K562 (cell line): ENCODE data around the gene SERPINE1. TPM values are rescaled to one million over a fixed set of nuclear protein-coding genes. Genes with fewer than 3 reads are reported as not detected.

Experiments
- ATAC-seq: fragments of 200-7000 bp; cut with Tn5 transposase; 3 replicates; pipeline ENCODE4 v1.9.1; 2020; ENCODE audit warnings: moderate library complexity
- BruUV-seq: library from RNA; stranded (reverse); fragments of 400-500 nt; replicated peaks from 2 replicates; lab custom pipeline; 2021; lab: Mats Ljungman, UMichigan
- CTCF ChIA-PET: fragments of 300-600 bp; formaldehyde crosslinking; extraction: SDS; loops from one replicate; lab custom pipeline; 2021; ENCODE audit warnings: low intra/inter-chr PET ratio; lab: Yijun Ruan, JAX
- POLR2A ChIA-PET: fragments of 300-600, 350-650 bp; sonication (Branson Sonifier 250); formaldehyde crosslinking; extraction: SDS; loops from one replicate; lab custom pipeline; 2021; ENCODE audit warnings: antibody characterized with exemption, inconsistent platforms; lab: Yijun Ruan, JAX
- DNase-seq, 4 experiments: peaks; one replicate each; pipeline versions ENCODE4 v3.0.0 to v3.0.0-alpha.2; 2011 to 2018; ENCODE audit warnings: low spot score in 3 of 4, mixed read lengths in 3 of 4; ENCODE audit errors: extremely low read depth in 1 of 4
- FAIRE-seq: peaks from 2 replicates; lab custom pipeline; 2011; peaks lifted over from hg19 to GRCh38; lab: Jason Lieb, UNC
- H2AFZ ChIP-seq: 2 replicates; pipeline ENCODE4 v1.6.0; 2011; ENCODE audit warnings: low read depth, low read length, control low read depth, inconsistent platforms
- H3K27ac ChIP-seq: fragments of 200-600 bp; 3 replicates; pipeline ENCODE4 v1.8.0; 2011; ENCODE audit warnings: low read depth, mild to moderate bottlenecking, control low read depth, inconsistent platforms, low read length, moderate library complexity, mixed read lengths; ENCODE audit errors: extremely low read depth
- H3K27me3 ChIP-seq, 2 experiments: fragments of 300-600 bp in 1 of 2; 2 replicates in 1 of 2; 3 replicates in 1 of 2; pipeline versions ENCODE4 v1.6.0 to v1.8.0; 2011; ENCODE audit warnings: inconsistent platforms in 2 of 2, low read length in 2 of 2, mild to moderate bottlenecking in 1 of 2, mixed read lengths in 1 of 2, moderate library complexity in 1 of 2; ENCODE audit not compliant: control insufficient read depth in 2 of 2, insufficient read depth in 2 of 2
- H3K36me3 ChIP-seq: fragments of 300-600 bp; 3 replicates; pipeline ENCODE4 v1.8.0; 2011; ENCODE audit warnings: mild to moderate bottlenecking, low read length, inconsistent platforms; ENCODE audit not compliant: control insufficient read depth, insufficient read depth
- H3K4me1 ChIP-seq, 2 experiments: fragments of 200-600 bp in 1 of 2; replicated peaks in 1 of 2; 2 replicates in 1 of 2; 3 replicates in 1 of 2; pipeline versions ENCODE4 v1.5.1 to v1.8.0; 2011; ENCODE audit warnings: inconsistent platforms in 2 of 2, low read length in 2 of 2, mild to moderate bottlenecking in 1 of 2, mixed read lengths in 1 of 2, moderate library complexity in 1 of 2; ENCODE audit not compliant: control insufficient read depth in 2 of 2, insufficient read depth in 2 of 2
- H3K4me2 ChIP-seq: 2 replicates; pipeline ENCODE4 v1.6.1; 2011; ENCODE audit warnings: low read length, control low read depth, inconsistent platforms, mixed read lengths; ENCODE audit not compliant: insufficient read depth
- H3K4me3 ChIP-seq: fragments of 200-600 bp; sonication (generic), shearing (Covaris generic); 2 replicates; pipeline ENCODE4 v1.5.1; 2016; ENCODE audit warnings: control low read depth, inconsistent platforms
- H3K79me2 ChIP-seq: fragments of 200-600 bp; 3 replicates; pipeline ENCODE4 v1.8.0; 2011; ENCODE audit warnings: low read length, inconsistent platforms; ENCODE audit not compliant: control insufficient read depth, insufficient read depth
- H3K9ac ChIP-seq, 2 experiments: 2 replicates each; pipeline versions ENCODE4 v1.6.0 to v1.6.1; 2011; ENCODE audit warnings: low read depth in 2 of 2, low read length in 2 of 2, control low read depth in 1 of 2, inconsistent platforms in 1 of 2, mild to moderate bottlenecking in 1 of 2, mixed read lengths in 1 of 2; ENCODE audit not compliant: insufficient read depth in 1 of 2
- H3K9me1 ChIP-seq: one replicate; pipeline ENCODE4 v1.6.0; 2011; ENCODE audit warnings: inconsistent platforms, mild to moderate bottlenecking, low read length, moderate library complexity; ENCODE audit not compliant: control insufficient read depth, insufficient read depth
- H3K9me3 ChIP-seq: replicated peaks from 2 replicates; pipeline ENCODE4 v1.5.1; 2011; ENCODE audit warnings: low read depth, low read length, inconsistent platforms; ENCODE audit not compliant: control insufficient read depth, insufficient read depth
- H4K20me1 ChIP-seq: replicated peaks from 2 replicates; pipeline ENCODE4 v1.6.1; 2011; ENCODE audit warnings: low read length, inconsistent platforms, mixed read lengths; ENCODE audit not compliant: control insufficient read depth, insufficient read depth
- ARHGAP35 ChIP-seq: fragments of 450-650 bp; IDR thresholded peaks from 2 replicates; pipeline ENCODE4 v1.6.1; 2018; ENCODE audit not compliant: partially characterized antibody
- ARID1B ChIP-seq: fragments of 450-650 bp; IDR thresholded peaks from 2 replicates; pipeline ENCODE4 v1.6.1; 2016; ENCODE audit warnings: antibody characterized with exemption, mild to moderate bottlenecking, inconsistent platforms
- ATF7 ChIP-seq: fragments of 450-650 bp; IDR thresholded peaks from 2 replicates; pipeline ENCODE4 v1.7.1; 2014; ENCODE audit warnings: mild to moderate bottlenecking, moderate library complexity
- CBFA2T3 ChIP-seq: fragments of 450-650 bp; IDR thresholded peaks from 2 replicates; pipeline ENCODE4 v1.6.1; 2017
- CHD1 ChIP-seq: fragments of 200-600 bp; sonication (generic); IDR thresholded peaks from one replicate; pipeline ENCODE4 v1.6.1; 2012; ENCODE audit warnings: mild to moderate bottlenecking, moderate library complexity, low read length, inconsistent platforms
- CREB1 ChIP-seq, 2 experiments: sonication (generic) in 1 of 2; formaldehyde crosslinking in 1 of 2; IDR thresholded peaks; 2 replicates each; pipeline versions ENCODE4 v1.6.1 to v1.8.0; 2012 to 2022; ENCODE audit warnings: inconsistent platforms in 1 of 2, mild to moderate bottlenecking in 1 of 2, missing genetic modification reagents in 1 of 2, moderate library complexity in 1 of 2
- EGR1 ChIP-seq: fragments of 450-650 bp; conservative IDR thresholded peaks from 2 replicates; pipeline ENCODE4 v1.6.1; 2017; ENCODE audit warnings: mild to moderate bottlenecking
- FOXK2 ChIP-seq, 2 experiments: fragments of 450-650 bp; IDR thresholded peaks in 1 of 2; conservative IDR thresholded peaks in 1 of 2; 2 replicates each; pipeline ENCODE4 v1.6.1; 2016; ENCODE audit warnings: low read depth in 2 of 2, mild to moderate bottlenecking in 1 of 2
- HNRNPL ChIP-seq: fragments of 200-400 bp; formaldehyde crosslinking; IDR thresholded peaks from 2 replicates; pipeline ENCODE4 v1.6.1; 2017; ENCODE audit warnings: low read depth, mild to moderate bottlenecking, low read length
- ILK ChIP-seq: fragments of 450-650 bp; IDR thresholded peaks from 2 replicates; pipeline ENCODE4 v1.6.1; 2016; ENCODE audit warnings: missing genetic modification characterization, low read depth, mild to moderate bottlenecking, missing compliant biosample characterization, moderate library complexity, borderline replicate concordance
- IRF2 ChIP-seq: sonication (generic); formaldehyde crosslinking; IDR thresholded peaks from 2 replicates; pipeline ENCODE4 v1.8.1; 2022; ENCODE audit warnings: mild to moderate bottlenecking, missing genetic modification reagents
- KDM1A ChIP-seq, 2 experiments: fragments of 450-650 bp; IDR thresholded peaks; 2 replicates each; pipeline ENCODE4 v1.6.1; 2016; ENCODE audit warnings: mild to moderate bottlenecking in 2 of 2
- MAFF ChIP-seq: IDR thresholded peaks from 2 replicates; pipeline ENCODE4 v1.6.1; 2012; ENCODE audit warnings: low read length, improper control_type of control experiment
- MED1 ChIP-seq: sonication (generic); formaldehyde crosslinking; IDR thresholded peaks from 2 replicates; pipeline ENCODE4 v1.8.1; 2023; ENCODE audit warnings: missing genetic modification reagents, borderline replicate concordance
- SAFB ChIP-seq: fragments of 200-400 bp; formaldehyde crosslinking; IDR thresholded peaks from 2 replicates; pipeline ENCODE4 v1.6.1; 2017; ENCODE audit warnings: low read depth, low read length, borderline replicate concordance
- SOX6 ChIP-seq: fragments of 450-650 bp; IDR thresholded peaks from 2 replicates; pipeline ENCODE4 v1.6.1; 2014; ENCODE audit warnings: mild to moderate bottlenecking
- SP2 ChIP-seq: IDR thresholded peaks from 2 replicates; pipeline ENCODE4 v1.6.1; 2011; ENCODE audit warnings: mild to moderate bottlenecking, low read depth, low read length, moderate library complexity; ENCODE audit not compliant: poor library complexity, severe bottlenecking; ENCODE audit errors: extremely low read depth
- TAF9B ChIP-seq: fragments of 450-650 bp; IDR thresholded peaks from 2 replicates; pipeline ENCODE4 v1.6.1; 2018; ENCODE audit warnings: mild to moderate bottlenecking; ENCODE audit not compliant: partially characterized antibody
- ZFX ChIP-seq: sonication (generic); formaldehyde crosslinking; IDR thresholded peaks from 2 replicates; pipeline ENCODE4 v1.8.0; 2022; ENCODE audit warnings: mild to moderate bottlenecking, missing genetic modification reagents, moderate library complexity
- ZKSCAN8 ChIP-seq: fragments of 200-800 bp; sonication (Bioruptor generic); IDR thresholded peaks from 2 replicates; pipeline ENCODE4 v1.6.1; 2016; ENCODE audit warnings: missing genetic modification characterization, missing compliant biosample characterization
- ZMIZ1 ChIP-seq, 2 experiments: fragments of 150-350 bp in 1 of 2; IDR thresholded peaks; 2 replicates each; pipeline ENCODE4 v1.6.1; 2012 to 2016; ENCODE audit warnings: low read depth in 2 of 2, low read length in 2 of 2, mild to moderate bottlenecking in 1 of 2, moderate library complexity in 1 of 2
- WGBS: fragments of 100-300 bp; shearing (Covaris generic); methylation state at CpG from one replicate; pipeline ENCODE4 v1.1.6; 2016; ENCODE audit warnings: low coverage, mixed read lengths; ENCODE audit not compliant: insufficient coverage; ENCODE audit errors: missing lambda C conversion rate; 5-methylcytosine and 5-hydroxymethylcytosine counted together
- in situ Hi-C: fragments of 300-500 bp; cut with MboI; formaldehyde crosslinking; loops from 4 replicates; pipeline ENCODE4 v1.15.0; 2018; ENCODE audit warnings: inconsistent platforms, mixed read lengths
- intact Hi-C: fragments of 100-400 bp; cut with micrococcal nuclease; formaldehyde crosslinking; loops from 2 replicates; pipeline ENCODE4 v1.14.2; 2022
- polyA plus RNA-seq, 8 experiments: library from polyadenylated mRNA; depleted of rRNA in 4 of 8; stranded (reverse) in 5 of 8; unstranded in 3 of 8; fragments of >200 nt; fragmentation: Nextera tagmentation in 2 of 8; fragmentation: Illumina TruSeq in 1 of 8; extraction: Ambion mirVana in 2 of 8; extraction: Trizol in 1 of 8; gene quantifications; 2 replicates each; pipeline versions ENCODE4 v1.2.1 to v1.2.3, GENCODE V29; 2011 to 2014; ENCODE audit warnings: inconsistent platforms in 1 of 8, missing spikeins in 1 of 8
- total RNA-seq, 7 experiments: library from RNA; depleted of rRNA in 6 of 7; stranded (reverse); fragments of >200 nt in 6 of 7; fragmentation: Illumina TruSeq in 2 of 7; extraction: Trizol in 2 of 7; gene quantifications; 2 replicates each; pipeline versions ENCODE4 v1.2.1 to v1.2.3, GENCODE V29; 2011 to 2021; ENCODE audit warnings: low replicate concordance in 1 of 7

The SERPINE1 gene
- total and polyA plus RNA-seq, 9 of the 15 experiments (the other 6 are each of a cell fraction or from before 2014, with no cell fraction given), result 0.22 to 4.8 (median 0.91) TPM

- intact Hi-C loops, result no loop called here
- no peak for TF ChIP-seq MED1 (CRISPR knock-in tag)
- TF ChIP-seq SOX6, result no peak
- TF ChIP-seq ILK (tag), result no peak
- no peak for TF ChIP-seq CREB1 (IDR thresholded peaks at IDR 0.05)
- no peak for TF ChIP-seq CREB1 (CRISPR knock-in tag; IDR thresholded peaks at IDR 0.05)
- TF ChIP-seq ZMIZ1 (IDR thresholded peaks at IDR 0.05; ENCODE audit: low read depth in 2 of 2, low read length in 2 of 2), result no peak
- TF ChIP-seq ARID1B, result peak; percentile 21; the same call in 1 of the 2 replicates
- peak; percentile 84 for TF ChIP-seq EGR1
- no peak for TF ChIP-seq TAF9B
- TF ChIP-seq KDM1A (IDR thresholded peaks at IDR 0.05), result 0 out of 4 replicates have a peak, but pooled peaks of 1 of the 2 experiments have one; percentile 17
- TF ChIP-seq CBFA2T3, result peak; percentile 31; the same call in 1 of the 2 replicates
- no peak for TF ChIP-seq ARHGAP35
- no peak for TF ChIP-seq FOXK2 (conservative IDR thresholded peaks at IDR 0.05 in 1 of 2, IDR thresholded peaks at IDR 0.05 in 1 of 2; ENCODE audit: low read depth in 2 of 2)
- no peak for TF ChIP-seq SAFB
- TF ChIP-seq ZKSCAN8 (CRISPR knock-in tag), result no peak
- TF ChIP-seq ATF7, result no peak
- TF ChIP-seq HNRNPL, result no peak
- no peak for TF ChIP-seq SP2
- no peak for TF ChIP-seq MAFF
- no peak for TF ChIP-seq CHD1
- no peak for TF ChIP-seq ZFX (CRISPR knock-in tag)
- TF ChIP-seq IRF2 (CRISPR knock-in tag), result no peak
Measured at GRCh38 chr7:101133621-101134398, 6.9 kb downstream of the SERPINE1 start.

More at GRCh38 chr7:101133621-101134398, 6.9 kb downstream of the SERPINE1 start:
- H3K79me2 ChIP-seq, result no peaks in the 10 kb centered on the region
- H3K4me1 ChIP-seq, result peaks cover 20 to 36% of the 10 kb centered on the region in 2 experiments
- no peaks in the 10 kb centered on the region for H4K20me1 ChIP-seq
- no TSS peak for BruUV-seq
- ChIA-PET POLR2A (interaction anchor here (0.5 to 3.1 kb wide), 7 partner anchors 10 to 58 kb away, joined by 3 to 13 read pairs (median 3); partner anchors contain the start of genes AP1S1 and TRIM56), CTCF (no interaction called here)
- in situ Hi-C loops, result no loop called here
- H3K27me3 ChIP-seq, result no peaks in the 10 kb centered on the region
- no peaks in the 10 kb centered on the region for H3K36me3 ChIP-seq
- ATAC-seq (no peak), FAIRE-seq (no peak), DNase-seq (peak; percentile 40 to 67 (median 56))
- no peaks in the 10 kb centered on the region for H3K9me1 ChIP-seq
- peak overlapping the region in 1 of 2 experiments; percentile 8; a peak in 1 of 4 replicates for H3K9ac ChIP-seq
- peak overlapping the region; percentile 50 for H3K4me2 ChIP-seq
- H3K4me3 ChIP-seq, result no peak overlapping the region
- H2AFZ ChIP-seq, result peak overlapping the region; percentile 61; the same call in 1 of the 2 replicates
- WGBS, result 32% methylated on average over 15 of the region's 15 CpGs
- no peak overlapping the region for H3K27ac ChIP-seq
- no peaks in the 10 kb centered on the region for H3K9me3 ChIP-seq
